Measurements from ENCODE around the gene S100A14.
A peak's percentile ranks its signal among the peaks of the same experiment; 100 is the strongest.

The S100A14 gene

DNA sequence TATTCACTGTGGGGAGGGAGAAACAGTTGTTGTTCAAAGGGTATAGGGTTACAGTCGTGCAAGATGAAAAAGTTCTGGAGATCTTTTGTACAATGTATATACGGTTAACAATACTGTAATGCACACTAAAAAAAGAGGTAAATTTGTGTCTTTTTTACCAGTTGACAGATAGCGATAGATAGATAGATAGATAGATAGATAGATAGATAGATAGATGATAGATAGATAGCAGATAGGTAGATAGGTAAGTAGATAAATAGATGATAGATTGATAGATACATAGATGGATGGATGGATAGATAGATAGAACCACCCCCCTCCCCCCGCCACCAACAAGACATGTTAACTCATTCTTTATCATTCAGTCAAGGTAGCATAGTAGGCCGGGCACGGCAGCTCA is 13.4 kb downstream of the S100A14 start:
- Histone ChIP-seq H3K4me1 (ENCODE audit: insufficient read depth, poor library complexity, severe bottlenecking) (peaks cover under 1% of the 10 kb centered on the region), H3K27ac (ENCODE audit: poor library complexity, severe bottlenecking) (no peak overlapping the region), H3K27me3 (ENCODE audit: insufficient read depth, poor library complexity, severe bottlenecking) (no peaks in the 10 kb centered on the region), H3K36me3 (ENCODE audit: low read depth) (peaks cover 61% of the 10 kb centered on the region), H3K4me3 (ENCODE audit: severe bottlenecking) (no peak overlapping the region), H3K9me3 (ENCODE audit: severe bottlenecking) (no peaks in the 10 kb centered on the region)
- DNase-seq (ENCODE audit: low spot score), result no peak
- no peak for TF ChIP-seq CTCF (IDR thresholded peaks at IDR 0.05; ENCODE audit: poor library complexity, severe bottlenecking)
- no peak for ATAC-seq (ENCODE audit: low read depth)

DNA sequence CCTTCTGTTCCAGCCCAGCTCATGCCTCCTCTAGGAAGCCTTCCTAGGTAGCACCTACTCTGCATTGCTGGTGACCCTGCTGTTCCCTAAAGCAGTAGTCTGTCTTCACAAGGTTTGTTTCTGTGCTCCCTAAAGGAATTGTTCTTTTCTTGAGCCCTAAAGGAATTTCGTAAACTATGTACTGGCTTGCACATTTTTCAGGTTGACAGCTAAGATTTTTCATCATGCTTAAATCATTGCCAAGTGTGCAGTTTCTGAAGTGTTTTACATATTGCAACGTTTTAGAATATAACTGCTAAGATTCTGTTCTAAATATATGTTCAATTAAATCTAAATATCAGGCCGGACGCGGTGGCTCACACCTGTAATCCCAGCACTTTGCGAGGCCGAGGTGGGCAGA is 16.3 kb downstream of the S100A14 start:
- Histone ChIP-seq H3K4me3 (ENCODE audit: severe bottlenecking) (no peak overlapping the region), H3K4me1 (ENCODE audit: insufficient read depth, poor library complexity, severe bottlenecking) (no peaks in the 10 kb centered on the region), H3K27ac (ENCODE audit: poor library complexity, severe bottlenecking) (no peak overlapping the region), H3K36me3 (ENCODE audit: low read depth) (peaks cover 34% of the 10 kb centered on the region), H3K9me3 (ENCODE audit: severe bottlenecking) (no peaks in the 10 kb centered on the region), H3K27me3 (ENCODE audit: insufficient read depth, poor library complexity, severe bottlenecking) (no peaks in the 10 kb centered on the region)
- no peak for DNase-seq (ENCODE audit: low spot score)
- no peak for TF ChIP-seq CTCF (IDR thresholded peaks at IDR 0.05; ENCODE audit: poor library complexity, severe bottlenecking)
- no peak for ATAC-seq (ENCODE audit: low read depth)

DNA sequence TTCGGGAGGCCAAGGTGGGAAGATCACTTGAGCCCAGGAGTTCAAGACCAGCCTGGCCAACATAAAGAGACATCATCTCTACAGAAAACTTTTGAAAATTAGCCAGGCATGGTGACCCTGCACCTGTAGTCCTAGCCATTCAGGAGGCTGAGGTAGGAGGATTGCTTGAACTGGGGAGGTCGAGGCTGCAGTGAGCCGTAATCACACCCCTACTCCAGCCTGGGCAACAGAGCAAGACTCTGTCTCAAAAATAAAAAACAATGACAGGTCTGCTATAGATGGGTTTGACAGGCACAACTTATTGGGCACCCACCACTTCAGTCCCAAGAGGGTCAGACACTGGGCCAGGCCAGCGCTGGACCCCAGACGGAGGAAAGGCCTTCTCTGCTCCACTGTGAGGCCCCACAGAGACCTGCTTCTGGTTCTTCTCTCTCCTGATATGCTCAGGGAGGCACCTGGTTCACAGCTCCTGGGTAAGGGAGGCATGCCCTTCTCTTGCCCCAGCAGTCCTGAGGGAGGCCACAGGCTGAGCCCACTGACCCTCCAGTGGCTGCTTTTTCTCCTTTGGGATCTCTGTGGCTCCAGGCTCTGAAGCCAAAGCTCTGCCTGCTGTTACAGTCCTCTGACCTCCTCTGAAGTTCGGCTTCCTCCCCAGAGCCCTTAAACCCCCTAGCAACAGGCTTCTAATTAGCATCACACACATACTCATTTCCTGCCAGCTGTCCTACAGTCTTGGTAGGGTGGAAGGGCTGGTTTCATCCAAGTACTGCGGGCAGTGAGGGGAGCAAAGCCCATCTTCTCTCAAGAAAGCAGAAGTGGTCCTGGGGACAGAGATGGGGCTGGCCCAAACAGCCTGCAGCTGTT is 17.6 kb downstream of the S100A14 start:
- no peaks in the 10 kb centered on the region for H3K4me1 ChIP-seq (ENCODE audit: insufficient read depth, poor library complexity, severe bottlenecking)
- no peaks in the 10 kb centered on the region for H3K27me3 ChIP-seq (ENCODE audit: insufficient read depth, poor library complexity, severe bottlenecking)
- no peak overlapping the region for H3K27ac ChIP-seq (ENCODE audit: poor library complexity, severe bottlenecking)
- TF ChIP-seq CTCF (IDR thresholded peaks at IDR 0.05; ENCODE audit: poor library complexity, severe bottlenecking), result no peak
- ATAC-seq (ENCODE audit: low read depth) (peak; percentile 50), DNase-seq (ENCODE audit: low spot score) (no peak)
- H3K4me3 ChIP-seq (ENCODE audit: severe bottlenecking), result no peak overlapping the region
- H3K36me3 ChIP-seq (ENCODE audit: low read depth), result peaks cover 24% of the 10 kb centered on the region
- no peaks in the 10 kb centered on the region for H3K9me3 ChIP-seq (ENCODE audit: severe bottlenecking)

DNA sequence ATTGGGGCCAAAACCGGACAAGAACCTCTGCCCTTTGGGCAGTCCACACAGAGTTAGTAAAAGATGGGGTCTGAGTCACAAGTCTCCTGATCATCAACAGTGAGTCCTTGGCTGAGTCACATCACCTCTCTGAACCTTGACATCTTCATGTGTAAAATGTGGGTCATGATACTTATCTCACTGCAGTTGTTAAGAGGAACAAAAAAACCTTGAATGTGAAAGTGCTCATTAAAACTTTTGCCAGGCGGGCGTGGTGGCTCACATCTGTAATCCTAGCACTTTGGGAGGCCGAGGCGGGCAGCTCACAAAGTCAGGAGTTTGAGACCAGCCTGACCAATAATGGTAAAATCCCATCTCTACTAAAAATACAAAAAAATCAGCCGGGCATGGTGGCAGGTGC is 18.9 kb downstream of the S100A14 start:
- H3K27me3 ChIP-seq (ENCODE audit: insufficient read depth, poor library complexity, severe bottlenecking), result no peaks in the 10 kb centered on the region
- no peaks in the 10 kb centered on the region for H3K4me1 ChIP-seq (ENCODE audit: insufficient read depth, poor library complexity, severe bottlenecking)
- no peaks in the 10 kb centered on the region for H3K9me3 ChIP-seq (ENCODE audit: severe bottlenecking)
- DNase-seq (ENCODE audit: low spot score), result no peak
- peak; percentile 57 for ATAC-seq (ENCODE audit: low read depth)
- peaks cover 15% of the 10 kb centered on the region for H3K36me3 ChIP-seq (ENCODE audit: low read depth)
- TF ChIP-seq CTCF (IDR thresholded peaks at IDR 0.05; ENCODE audit: poor library complexity, severe bottlenecking), result no peak
- no peak overlapping the region for H3K27ac ChIP-seq (ENCODE audit: poor library complexity, severe bottlenecking)
- H3K4me3 ChIP-seq (ENCODE audit: severe bottlenecking), result no peak overlapping the region

DNA sequence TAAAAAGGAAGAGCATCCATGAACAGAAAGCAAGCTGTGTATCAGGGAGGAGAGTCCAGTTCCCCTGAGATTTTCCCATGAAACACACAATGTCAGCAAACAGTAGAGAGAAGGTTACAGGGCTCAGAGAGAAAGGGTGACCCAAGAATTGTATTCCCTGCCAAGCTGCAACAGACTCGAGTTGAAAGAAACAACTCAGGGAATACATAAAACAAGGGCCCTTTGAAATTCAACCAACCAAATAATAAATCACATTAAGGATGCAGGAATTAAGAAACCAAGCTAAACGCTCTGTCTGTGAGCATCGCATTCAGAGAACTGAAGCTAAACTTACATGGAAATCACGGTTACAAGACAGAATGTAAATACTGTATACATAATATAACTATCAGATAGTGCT is 23.4 kb downstream of the S100A14 start:
- no peak overlapping the region for H3K4me3 ChIP-seq (ENCODE audit: severe bottlenecking)
- no peaks in the 10 kb centered on the region for H3K36me3 ChIP-seq (ENCODE audit: low read depth)
- H3K4me1 ChIP-seq (ENCODE audit: insufficient read depth, poor library complexity, severe bottlenecking), result no peaks in the 10 kb centered on the region
- DNase-seq (ENCODE audit: low spot score), result no peak
- no peak for TF ChIP-seq CTCF (IDR thresholded peaks at IDR 0.05; ENCODE audit: poor library complexity, severe bottlenecking)
- no peaks in the 10 kb centered on the region for H3K27me3 ChIP-seq (ENCODE audit: insufficient read depth, poor library complexity, severe bottlenecking)
- H3K27ac ChIP-seq (ENCODE audit: poor library complexity, severe bottlenecking), result no peak overlapping the region
- no peak for ATAC-seq (ENCODE audit: low read depth)
- no peaks in the 10 kb centered on the region for H3K9me3 ChIP-seq (ENCODE audit: severe bottlenecking)

Measured in RWPE2 (cell line).